Measurements from ENCODE around the gene SNRPN. TPM values are rescaled to one million over a fixed set of nuclear protein-coding genes. Genes with fewer than 3 reads are reported as not detected.

The SNRPN gene
- total RNA-seq, 1 experiment from 2014 or later, result 83.0 TPM

DNA sequence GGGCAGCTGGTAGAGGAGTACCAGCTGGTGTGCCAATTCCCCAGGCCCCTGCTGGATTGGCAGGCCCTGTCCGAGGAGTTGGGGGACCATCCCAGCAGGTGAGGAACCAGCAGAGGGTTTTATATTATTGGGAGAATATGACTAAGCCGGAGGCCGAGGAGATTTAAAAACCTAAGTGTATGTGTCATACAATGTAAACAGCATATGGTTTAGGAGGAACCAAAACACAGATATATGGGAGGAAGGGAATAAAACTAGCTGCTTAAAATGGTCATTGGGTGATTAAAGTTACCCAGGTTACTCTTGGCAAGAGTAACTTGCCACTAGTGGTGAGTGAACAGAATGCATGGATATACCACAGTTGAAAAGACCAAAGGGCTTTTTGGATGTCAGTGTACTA, 22.1 kb downstream of the SNRPN start:
- Histone ChIP-seq H3K4me3 (ENCODE audit: low read depth, low read length, poor library complexity, severe bottlenecking) (no peak overlapping the region), H3K36me3 (ENCODE audit: insufficient read depth, low read length, poor library complexity, severe bottlenecking) (peaks cover 54% of the 10 kb centered on the region), H3K9me3 (ENCODE audit: low read depth, low read length, poor library complexity, severe bottlenecking) (no peaks in the 10 kb centered on the region), H3K4me1 (ENCODE audit: insufficient read depth, low read length, poor library complexity, severe bottlenecking) (no peaks in the 10 kb centered on the region), H3K27me3 (replicated peaks; ENCODE audit: insufficient read depth, low read depth, low read length, poor library complexity) (no peaks in the 10 kb centered on the region), H3K27ac (ENCODE audit: low read depth, low read length, poor library complexity, severe bottlenecking) (no peak overlapping the region)
- ChIA-PET POLR2A (ENCODE audit: low non-redundant PET) (no interaction called here), CTCF (no interaction called here)
- DNase-seq (ENCODE audit: low spot score), result no peak
- intact Hi-C loops (cut with micrococcal nuclease; ENCODE audit: unreplicated experiment), result no loop called here
- no TSS peak for BruUV-seq (replicated peaks)
- TF ChIP-seq EZH2 (IDR thresholded peaks at IDR 0.05; ENCODE audit: borderline replicate concordance, low read depth, low read length, poor library complexity, severe bottlenecking), result no peak
- TF ChIP-seq, protein P1, sequence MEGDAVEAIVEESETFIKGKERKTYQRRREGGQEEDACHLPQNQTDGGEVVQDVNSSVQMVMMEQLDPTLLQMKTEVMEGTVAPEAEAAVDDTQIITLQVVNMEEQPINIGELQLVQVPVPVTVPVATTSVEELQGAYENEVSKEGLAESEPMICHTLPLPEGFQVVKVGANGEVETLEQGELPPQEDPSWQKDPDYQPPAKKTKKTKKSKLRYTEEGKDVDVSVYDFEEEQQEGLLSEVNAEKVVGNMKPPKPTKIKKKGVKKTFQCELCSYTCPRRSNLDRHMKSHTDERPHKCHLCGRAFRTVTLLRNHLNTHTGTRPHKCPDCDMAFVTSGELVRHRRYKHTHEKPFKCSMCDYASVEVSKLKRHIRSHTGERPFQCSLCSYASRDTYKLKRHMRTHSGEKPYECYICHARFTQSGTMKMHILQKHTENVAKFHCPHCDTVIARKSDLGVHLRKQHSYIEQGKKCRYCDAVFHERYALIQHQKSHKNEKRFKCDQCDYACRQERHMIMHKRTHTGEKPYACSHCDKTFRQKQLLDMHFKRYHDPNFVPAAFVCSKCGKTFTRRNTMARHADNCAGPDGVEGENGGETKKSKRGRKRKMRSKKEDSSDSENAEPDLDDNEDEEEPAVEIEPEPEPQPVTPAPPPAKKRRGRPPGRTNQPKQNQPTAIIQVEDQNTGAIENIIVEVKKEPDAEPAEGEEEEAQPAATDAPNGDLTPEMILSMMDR (conservative IDR thresholded peaks at IDR 0.05; ENCODE audit: low read depth, low read length), result no peak

DNA sequence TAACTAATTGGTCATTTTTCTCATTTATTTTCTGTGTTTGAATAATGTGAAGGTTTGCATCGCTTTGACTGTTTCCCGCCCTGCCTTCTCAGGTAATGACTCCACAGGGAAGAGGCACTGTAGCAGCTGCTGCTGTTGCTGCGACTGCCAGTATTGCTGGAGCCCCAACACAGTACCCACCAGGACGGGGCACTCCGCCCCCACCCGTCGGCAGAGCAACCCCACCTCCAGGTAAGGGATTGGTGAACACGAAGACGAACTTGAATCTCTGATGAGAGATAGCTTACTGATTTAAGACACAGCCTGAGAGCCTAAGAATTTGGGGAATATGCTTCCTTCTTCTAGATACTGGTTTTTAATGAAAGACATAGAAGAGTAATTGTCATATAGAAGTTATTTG, 22.9 kb downstream of the SNRPN start:
- ChIA-PET POLR2A (ENCODE audit: low non-redundant PET) (no interaction called here), CTCF (no interaction called here)
- Histone ChIP-seq H3K27me3 (replicated peaks; ENCODE audit: insufficient read depth, low read depth, low read length, poor library complexity) (no peaks in the 10 kb centered on the region), H3K9me3 (ENCODE audit: low read depth, low read length, poor library complexity, severe bottlenecking) (no peaks in the 10 kb centered on the region), H3K27ac (ENCODE audit: low read depth, low read length, poor library complexity, severe bottlenecking) (no peak overlapping the region), H3K36me3 (ENCODE audit: insufficient read depth, low read length, poor library complexity, severe bottlenecking) (peaks cover 61% of the 10 kb centered on the region), H3K4me3 (ENCODE audit: low read depth, low read length, poor library complexity, severe bottlenecking) (no peak overlapping the region), H3K4me1 (ENCODE audit: insufficient read depth, low read length, poor library complexity, severe bottlenecking) (no peaks in the 10 kb centered on the region)
- no peak for DNase-seq (ENCODE audit: low spot score)
- no peak for TF ChIP-seq EZH2 (IDR thresholded peaks at IDR 0.05; ENCODE audit: borderline replicate concordance, low read depth, low read length, poor library complexity, severe bottlenecking)
- TF ChIP-seq, protein P1 (conservative IDR thresholded peaks at IDR 0.05; ENCODE audit: low read depth, low read length), result no peak
- intact Hi-C loops (cut with micrococcal nuclease; ENCODE audit: unreplicated experiment), result no loop called here
- BruUV-seq (replicated peaks), result no TSS peak

GRCh38 chr15:24985224-24985623, 30.4 kb downstream of the SNRPN start:
- CTCF ChIA-PET, result no interaction called here
- TF ChIP-seq, protein P1 (conservative IDR thresholded peaks at IDR 0.05; ENCODE audit: low read depth, low read length), result no peak
- no TSS peak for BruUV-seq (replicated peaks)

More at GRCh38 chr15:24985224-24985623, 30.4 kb downstream of the SNRPN start:
- peaks cover 25% of the 10 kb centered on the region for H3K9me3 ChIP-seq (ENCODE audit: low read depth, low read length, poor library complexity, severe bottlenecking)
- POLR2A ChIA-PET (ENCODE audit: low non-redundant PET), result no interaction called here
- intact Hi-C loops (cut with micrococcal nuclease; ENCODE audit: unreplicated experiment), result no loop called here
- no peaks in the 10 kb centered on the region for H3K4me1 ChIP-seq (ENCODE audit: insufficient read depth, low read length, poor library complexity, severe bottlenecking)
- DNase-seq (ENCODE audit: low spot score), result no peak
- no peak overlapping the region for H3K27ac ChIP-seq (ENCODE audit: low read depth, low read length, poor library complexity, severe bottlenecking)
- H3K4me3 ChIP-seq (ENCODE audit: low read depth, low read length, poor library complexity, severe bottlenecking), result no peak overlapping the region
- H3K36me3 ChIP-seq (ENCODE audit: insufficient read depth, low read length, poor library complexity, severe bottlenecking), result peaks cover 18% of the 10 kb centered on the region
- no peaks in the 10 kb centered on the region for H3K27me3 ChIP-seq (replicated peaks; ENCODE audit: insufficient read depth, low read depth, low read length, poor library complexity)

Measured in A673 (cell line).